Measurements from ENCODE around the gene IGSF3.

Gene IGSF3

DNA sequence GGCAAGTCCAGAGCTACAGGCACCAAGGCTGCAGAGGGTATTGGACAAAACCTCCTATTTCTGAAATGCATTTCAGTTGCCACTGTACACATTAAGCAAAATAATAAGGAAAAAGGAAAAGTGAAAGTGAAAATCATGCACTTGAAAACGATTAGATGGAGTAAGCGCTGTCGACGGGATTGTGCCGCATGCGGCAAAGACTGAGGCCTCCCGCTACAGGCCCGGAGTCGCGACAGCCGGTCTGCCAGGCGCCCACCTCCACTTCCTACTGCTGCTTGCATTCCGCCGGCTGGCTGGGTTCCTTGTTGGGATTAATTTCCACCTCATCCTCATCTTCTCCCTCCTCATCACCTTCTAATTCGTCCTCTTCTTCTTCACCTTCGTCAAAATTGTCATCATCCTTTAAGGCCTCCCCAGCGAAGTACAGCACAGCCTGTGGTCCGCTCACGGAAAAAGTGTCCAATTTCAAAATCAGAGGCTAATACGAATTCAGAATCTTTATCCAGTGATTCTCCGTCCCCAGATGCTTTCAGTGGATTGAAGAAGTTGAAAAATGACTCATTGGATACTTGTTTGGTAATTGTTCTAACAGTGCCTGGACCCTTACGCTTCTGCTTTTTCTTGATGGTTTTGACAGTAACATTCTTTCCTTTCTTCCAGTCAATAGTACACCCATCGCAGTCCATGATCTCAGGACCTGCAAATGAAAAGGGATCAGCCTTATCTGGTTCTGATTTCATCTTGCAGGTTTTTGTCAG, 134.7 kb downstream of the IGSF3 start:
- TF ChIP-seq, protein P1, sequence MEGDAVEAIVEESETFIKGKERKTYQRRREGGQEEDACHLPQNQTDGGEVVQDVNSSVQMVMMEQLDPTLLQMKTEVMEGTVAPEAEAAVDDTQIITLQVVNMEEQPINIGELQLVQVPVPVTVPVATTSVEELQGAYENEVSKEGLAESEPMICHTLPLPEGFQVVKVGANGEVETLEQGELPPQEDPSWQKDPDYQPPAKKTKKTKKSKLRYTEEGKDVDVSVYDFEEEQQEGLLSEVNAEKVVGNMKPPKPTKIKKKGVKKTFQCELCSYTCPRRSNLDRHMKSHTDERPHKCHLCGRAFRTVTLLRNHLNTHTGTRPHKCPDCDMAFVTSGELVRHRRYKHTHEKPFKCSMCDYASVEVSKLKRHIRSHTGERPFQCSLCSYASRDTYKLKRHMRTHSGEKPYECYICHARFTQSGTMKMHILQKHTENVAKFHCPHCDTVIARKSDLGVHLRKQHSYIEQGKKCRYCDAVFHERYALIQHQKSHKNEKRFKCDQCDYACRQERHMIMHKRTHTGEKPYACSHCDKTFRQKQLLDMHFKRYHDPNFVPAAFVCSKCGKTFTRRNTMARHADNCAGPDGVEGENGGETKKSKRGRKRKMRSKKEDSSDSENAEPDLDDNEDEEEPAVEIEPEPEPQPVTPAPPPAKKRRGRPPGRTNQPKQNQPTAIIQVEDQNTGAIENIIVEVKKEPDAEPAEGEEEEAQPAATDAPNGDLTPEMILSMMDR (IDR thresholded peaks at IDR 0.05; ENCODE audit: borderline replicate concordance, extremely low read depth, low read length, poor library complexity, severe bottlenecking), result no peak
- no peak for TF ChIP-seq EZH2 (IDR thresholded peaks at IDR 0.05; ENCODE audit: borderline replicate concordance, low read depth, low read length, severe bottlenecking)
- ATAC-seq (ENCODE audit: insufficient read depth, low read depth) (no peak), DNase-seq (no peak)
- Histone ChIP-seq H3K79me2 (ENCODE audit: insufficient read depth, low read length) (no peaks in the 10 kb centered on the region), H3K9me3 (ENCODE audit: insufficient read depth, low read length, severe bottlenecking) (no peaks in the 10 kb centered on the region), H3K9ac (ENCODE audit: low read depth, low read length) (no peak overlapping the region), H3K27ac (ENCODE audit: low read length) (no peak overlapping the region), H2AFZ (ENCODE audit: low read depth, low read length) (no peak overlapping the region), H3K4me2 (ENCODE audit: insufficient read depth, low read length) (no peak overlapping the region), H3K4me3 (ENCODE audit: low read depth in 1 of 2, low read length in 2 of 2) (no peak overlapping the region), H3K36me3 (ENCODE audit: insufficient read depth, low read length) (peaks cover 57% of the 10 kb centered on the region), H4K20me1 (ENCODE audit: insufficient read depth, low read length) (no peaks in the 10 kb centered on the region), H3K4me1 (ENCODE audit: insufficient read depth, low read length) (no peaks in the 10 kb centered on the region), H3K27me3 (ENCODE audit: insufficient read depth, low read length, poor library complexity) (no peaks in the 10 kb centered on the region)

- H4K20me1 ChIP-seq (ENCODE audit: insufficient read depth, low read length), result no peaks in the 10 kb centered on the region
- no peaks in the 10 kb centered on the region for H3K4me1 ChIP-seq (ENCODE audit: insufficient read depth, low read length)
- H2AFZ ChIP-seq (ENCODE audit: low read depth, low read length), result no peak overlapping the region
- H3K9me3 ChIP-seq (ENCODE audit: insufficient read depth, low read length, severe bottlenecking), result no peaks in the 10 kb centered on the region
- no peak for TF ChIP-seq EZH2 (IDR thresholded peaks at IDR 0.05; ENCODE audit: borderline replicate concordance, low read depth, low read length, severe bottlenecking)
- TF ChIP-seq, protein P1 (IDR thresholded peaks at IDR 0.05; ENCODE audit: borderline replicate concordance, extremely low read depth, low read length, poor library complexity, severe bottlenecking), result no peak
- no peak overlapping the region for H3K9ac ChIP-seq (ENCODE audit: low read depth, low read length)
- no peak overlapping the region for H3K4me3 ChIP-seq (ENCODE audit: low read depth in 1 of 2, low read length in 2 of 2)
- no peaks in the 10 kb centered on the region for H3K27me3 ChIP-seq (ENCODE audit: insufficient read depth, low read length, poor library complexity)
- H3K27ac ChIP-seq (ENCODE audit: low read length), result no peak overlapping the region
- no peak overlapping the region for H3K4me2 ChIP-seq (ENCODE audit: insufficient read depth, low read length)
- peaks cover 49% of the 10 kb centered on the region for H3K36me3 ChIP-seq (ENCODE audit: insufficient read depth, low read length)
- no peak for DNase-seq
- no peaks in the 10 kb centered on the region for H3K79me2 ChIP-seq (ENCODE audit: insufficient read depth, low read length)
- no peak for ATAC-seq (ENCODE audit: insufficient read depth, low read depth)
Measured at GRCh38 chr1:116531917-116532316, 135.6 kb downstream of the IGSF3 start.

DNA sequence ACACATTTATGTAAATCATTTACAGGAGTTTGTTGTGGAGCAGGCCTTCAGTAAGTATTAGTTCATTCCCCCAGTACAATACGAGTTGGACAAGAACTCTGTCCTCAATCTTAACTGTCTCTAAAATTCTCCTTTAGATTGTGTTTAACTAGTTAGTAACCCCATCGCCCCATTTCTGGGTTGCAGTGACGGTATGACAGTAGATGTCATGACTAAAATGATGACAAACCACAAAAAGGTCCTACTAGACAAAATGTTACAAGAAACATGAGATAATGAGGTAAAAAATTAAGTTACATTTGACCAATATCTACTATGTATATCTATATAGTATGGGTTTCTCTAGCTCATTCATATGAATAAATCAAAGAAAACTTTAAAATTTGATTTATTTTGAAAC, 137.9 kb downstream of the IGSF3 start:
- H3K4me3 ChIP-seq (ENCODE audit: low read depth in 1 of 2, low read length in 2 of 2), result no peak overlapping the region
- H3K4me1 ChIP-seq (ENCODE audit: insufficient read depth, low read length), result no peaks in the 10 kb centered on the region
- no peaks in the 10 kb centered on the region for H3K27me3 ChIP-seq (ENCODE audit: insufficient read depth, low read length, poor library complexity)
- H3K79me2 ChIP-seq (ENCODE audit: insufficient read depth, low read length), result no peaks in the 10 kb centered on the region
- H3K4me2 ChIP-seq (ENCODE audit: insufficient read depth, low read length), result no peak overlapping the region
- H3K9me3 ChIP-seq (ENCODE audit: insufficient read depth, low read length, severe bottlenecking), result no peaks in the 10 kb centered on the region
- H3K27ac ChIP-seq (ENCODE audit: low read length), result no peak overlapping the region
- ATAC-seq (ENCODE audit: insufficient read depth, low read depth) (no peak), DNase-seq (no peak)
- no peak overlapping the region for H2AFZ ChIP-seq (ENCODE audit: low read depth, low read length)
- peaks cover 29% of the 10 kb centered on the region for H3K36me3 ChIP-seq (ENCODE audit: insufficient read depth, low read length)
- TF ChIP-seq, protein P1 (IDR thresholded peaks at IDR 0.05; ENCODE audit: borderline replicate concordance, extremely low read depth, low read length, poor library complexity, severe bottlenecking), result no peak
- no peak for TF ChIP-seq EZH2 (IDR thresholded peaks at IDR 0.05; ENCODE audit: borderline replicate concordance, low read depth, low read length, severe bottlenecking)
- no peak overlapping the region for H3K9ac ChIP-seq (ENCODE audit: low read depth, low read length)
- H4K20me1 ChIP-seq (ENCODE audit: insufficient read depth, low read length), result no peaks in the 10 kb centered on the region
